Mammary epithelial cell (primary cell): Measurements from ENCODE around the gene BLOC1S6.

Source experiments
- EZH2 ChIP-seq: IDR thresholded peaks from 2 replicates; pipeline ENCODE4 v1.6.1; 2012; ENCODE audit warnings: low read length, inconsistent platforms, borderline replicate concordance
- TF ChIP-seq, protein P1 (sequence below), 2 donors: IDR thresholded peaks in 1 of 2; conservative IDR thresholded peaks in 1 of 2; 2 replicates each; pipeline ENCODE4 v1.5.1; 2011 to 2012; ENCODE audit warnings: inconsistent platforms in 2 of 2, low read length in 2 of 2, mild to moderate bottlenecking in 2 of 2, control low read depth in 1 of 2, low read depth in 1 of 2; ENCODE audit not compliant: insufficient read depth in 1 of 2; ENCODE audit errors: extremely low read depth in 1 of 2

DNA sequence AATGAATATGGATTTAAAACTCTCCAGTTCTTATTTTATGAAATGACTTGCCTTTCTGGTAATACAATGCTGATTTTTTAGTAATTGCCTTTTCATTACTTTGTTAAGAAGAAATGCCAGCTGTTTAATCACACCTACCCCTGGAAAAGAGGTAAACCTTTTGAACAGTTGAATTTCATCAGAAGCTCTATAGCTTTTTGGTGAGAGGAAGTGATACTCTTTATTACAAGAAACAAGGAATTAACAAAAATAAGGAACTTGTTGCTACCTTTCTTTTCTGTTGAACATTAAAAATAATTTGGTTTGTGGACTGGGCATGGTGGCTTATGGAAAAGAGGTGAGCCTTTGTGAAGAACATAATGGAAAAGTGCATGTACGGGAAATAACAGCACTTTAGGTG lies 19.7 kb downstream of the BLOC1S6 start:
- TF ChIP-seq, protein P1, sequence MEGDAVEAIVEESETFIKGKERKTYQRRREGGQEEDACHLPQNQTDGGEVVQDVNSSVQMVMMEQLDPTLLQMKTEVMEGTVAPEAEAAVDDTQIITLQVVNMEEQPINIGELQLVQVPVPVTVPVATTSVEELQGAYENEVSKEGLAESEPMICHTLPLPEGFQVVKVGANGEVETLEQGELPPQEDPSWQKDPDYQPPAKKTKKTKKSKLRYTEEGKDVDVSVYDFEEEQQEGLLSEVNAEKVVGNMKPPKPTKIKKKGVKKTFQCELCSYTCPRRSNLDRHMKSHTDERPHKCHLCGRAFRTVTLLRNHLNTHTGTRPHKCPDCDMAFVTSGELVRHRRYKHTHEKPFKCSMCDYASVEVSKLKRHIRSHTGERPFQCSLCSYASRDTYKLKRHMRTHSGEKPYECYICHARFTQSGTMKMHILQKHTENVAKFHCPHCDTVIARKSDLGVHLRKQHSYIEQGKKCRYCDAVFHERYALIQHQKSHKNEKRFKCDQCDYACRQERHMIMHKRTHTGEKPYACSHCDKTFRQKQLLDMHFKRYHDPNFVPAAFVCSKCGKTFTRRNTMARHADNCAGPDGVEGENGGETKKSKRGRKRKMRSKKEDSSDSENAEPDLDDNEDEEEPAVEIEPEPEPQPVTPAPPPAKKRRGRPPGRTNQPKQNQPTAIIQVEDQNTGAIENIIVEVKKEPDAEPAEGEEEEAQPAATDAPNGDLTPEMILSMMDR (conservative IDR thresholded peaks at IDR 0.05 in 1 of 2, IDR thresholded peaks at IDR 0.05 in 1 of 2; ENCODE audit: extremely low read depth in 1 of 2, insufficient read depth in 1 of 2, low read depth in 1 of 2, low read length in 2 of 2), result no peak
- TF ChIP-seq EZH2, result no peak
